CD4-positive, alpha-beta T cell (primary cell): ENCODE data around the gene NKD1. TPM values are rescaled to one million over a fixed set of nuclear protein-coding genes. Genes with fewer than 3 reads are reported as not detected.

Experiments used
- ATAC-seq: fragments of 200-7000 bp; cut with Tn5 transposase; one replicate; pipeline ENCODE4 v1.10.0; 2022; ENCODE audit warnings: mild to moderate bottlenecking; ENCODE audit not compliant: poor library complexity
- CTCF ChIA-PET: fragments of 350-600 bp; sonication (Branson Sonifier 250); formaldehyde crosslinking; loops from one replicate; lab custom pipeline; 2021; ENCODE audit warnings: antibody characterized with exemption, inconsistent platforms; lab: Charles Lee
- POLR2A ChIA-PET: fragments of 350-600 bp; sonication (Branson Sonifier 250); formaldehyde crosslinking; loops from one replicate; lab custom pipeline; 2021; ENCODE audit warnings: antibody characterized with exemption, inconsistent platforms; lab: Charles Lee
- DNase-seq, 14 experiments: peaks; one replicate each; pipeline ENCODE4 v3.0.0-alpha.2; 2013 to 2020; ENCODE audit warnings: mixed read lengths in 2 of 14
- H3K27ac ChIP-seq, 2 donors: one replicate each; pipeline versions ENCODE4 v1.5.1 to v1.7.0; 2013; ENCODE audit warnings: low read length in 2 of 2, low read depth in 1 of 2, mild to moderate bottlenecking in 1 of 2
- H3K27me3 ChIP-seq, 2 experiments: 1 replicate in 1 of 2; 2 replicates in 1 of 2; pipeline versions ENCODE4 v1.6.1 to v1.7.0; 2013; ENCODE audit warnings: low read length in 2 of 2, control low read depth in 1 of 2, mild to moderate bottlenecking in 1 of 2, moderate library complexity in 1 of 2; ENCODE audit not compliant: insufficient read depth in 2 of 2, control insufficient read depth in 1 of 2
- H3K36me3 ChIP-seq: one replicate; pipeline ENCODE4 v1.6.1; 2013; ENCODE audit warnings: low read length, control low read depth; ENCODE audit not compliant: insufficient read depth
- H3K4me1 ChIP-seq: one replicate; pipeline ENCODE4 v1.6.1; 2013; ENCODE audit warnings: low read length, control low read depth; ENCODE audit not compliant: insufficient read depth
- H3K4me3 ChIP-seq: one replicate; pipeline ENCODE4 v1.5.1; 2013; ENCODE audit warnings: mild to moderate bottlenecking, low read length, moderate library complexity
- H3K9me3 ChIP-seq, 2 experiments: 1 replicate in 1 of 2; 2 replicates in 1 of 2; pipeline versions ENCODE4 v1.6.1 to v1.7.0; 2013; ENCODE audit warnings: low read length in 2 of 2, mild to moderate bottlenecking in 2 of 2, control low read depth in 1 of 2, moderate library complexity in 1 of 2; ENCODE audit not compliant: control insufficient read depth in 1 of 2, insufficient read depth in 1 of 2
- H3K27ac Mint-ChIP-seq: one replicate; pipeline ENCODE4 v1.8.0; 2020; ENCODE audit warnings: mixed read lengths
- H3K27me3 Mint-ChIP-seq: one replicate; pipeline ENCODE4 v1.8.0; 2021; ENCODE audit warnings: mixed read lengths
- H3K36me3 Mint-ChIP-seq: one replicate; pipeline ENCODE4 v1.8.0; 2021; ENCODE audit warnings: low read depth, mixed read lengths
- H3K4me1 Mint-ChIP-seq: one replicate; pipeline ENCODE4 v1.8.0; 2021; ENCODE audit warnings: low read depth, mixed read lengths
- H3K4me3 Mint-ChIP-seq: one replicate; pipeline ENCODE4 v1.8.0; 2020; ENCODE audit warnings: mild to moderate bottlenecking, mixed read lengths
- H3K9me3 Mint-ChIP-seq: one replicate; pipeline ENCODE4 v1.8.0; 2020; ENCODE audit warnings: mixed read lengths
- CTCF ChIP-seq: fragments of 200-600 bp; IDR thresholded peaks from one replicate; pipeline ENCODE4 v1.8.0; 2022; ENCODE audit warnings: antibody characterized with exemption, mild to moderate bottlenecking
- intact Hi-C, 2 experiments: fragments of 100-400 bp; cut with DNase I in 1 of 2; cut with micrococcal nuclease in 1 of 2; formaldehyde crosslinking; loops; one replicate each; pipeline versions ENCODE4 v1.15.1 to v1.9.0; 2023 to 2025; cut with DNase I, micrococcal nuclease
- total RNA-seq, 174 experiments: library from RNA in 2 of 174; stranded (reverse) in 2 of 174; gene quantifications; one replicate each; pipeline ENCODE4 v1.2.3 and lab custom pipeline; 2021 to 2026

Gene NKD1
- total RNA-seq, 2 experiments from 2014 or later = 6.1 to 9.8 TPM

DNA sequence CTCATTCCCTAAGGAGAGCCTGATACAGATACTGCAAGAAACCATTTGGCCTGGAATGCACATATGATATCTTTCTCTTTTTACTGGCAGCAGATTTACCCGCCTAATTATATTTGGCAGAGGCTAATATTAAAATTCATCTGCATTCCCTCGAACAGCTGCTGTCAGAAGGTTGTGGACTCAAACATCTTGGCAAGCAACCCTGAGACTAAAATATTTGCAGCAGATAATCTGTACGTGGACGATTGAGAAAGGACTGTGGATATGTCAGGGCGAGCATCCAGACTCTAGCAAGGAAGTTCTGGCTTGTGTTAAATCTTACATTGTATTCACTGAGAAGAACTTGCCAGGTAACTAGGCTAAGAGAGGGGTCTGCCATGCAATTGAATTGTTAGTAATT is 67.7 kb downstream of the NKD1 start:
- H3K36me3 ChIP-seq = peaks cover 2% of the 10 kb centered on the region
- intact Hi-C loops = no loop called here
- no peak overlapping the region for H3K27ac ChIP-seq
- no peaks in the 10 kb centered on the region for H3K27me3 Mint-ChIP-seq
- no peak overlapping the region for H3K4me3 ChIP-seq
- ChIA-PET POLR2A (no interaction called here), CTCF (no interaction called here)
- ATAC-seq (no peak), DNase-seq (no peak)
- peaks cover 11% of the 10 kb centered on the region for H3K36me3 Mint-ChIP-seq
- peaks cover 29% of the 10 kb centered on the region for H3K4me1 Mint-ChIP-seq
- no peaks in the 10 kb centered on the region for H3K9me3 Mint-ChIP-seq
- H3K4me3 Mint-ChIP-seq = no peak overlapping the region
- H3K9me3 ChIP-seq = no peaks in the 10 kb centered on the region
- H3K27ac Mint-ChIP-seq = no peak overlapping the region
- TF ChIP-seq CTCF = no peak
- H3K27me3 ChIP-seq = no peaks in the 10 kb centered on the region
- peaks cover 12% of the 10 kb centered on the region for H3K4me1 ChIP-seq

- ATAC-seq (no peak), DNase-seq (no peak)
- no peaks in the 10 kb centered on the region for H3K9me3 ChIP-seq
- CTCF ChIA-PET = no interaction called here
- POLR2A ChIA-PET = interaction anchor here (0.9 kb wide), 1 partner anchor 190 kb away, joined by 3 read pairs; no protein-coding TSS in a partner anchor
- TF ChIP-seq CTCF = no peak
- peaks cover 11% of the 10 kb centered on the region for H3K36me3 Mint-ChIP-seq
- H3K4me3 Mint-ChIP-seq = no peak overlapping the region
- H3K27ac Mint-ChIP-seq = peak overlapping the region; percentile 10
- H3K36me3 ChIP-seq = peaks cover 2% of the 10 kb centered on the region
- no peaks in the 10 kb centered on the region for H3K27me3 Mint-ChIP-seq
- H3K4me1 Mint-ChIP-seq = peaks cover 29% of the 10 kb centered on the region
- no peak overlapping the region for H3K4me3 ChIP-seq
- intact Hi-C loops = no loop called here
- no peaks in the 10 kb centered on the region for H3K9me3 Mint-ChIP-seq
- no peaks in the 10 kb centered on the region for H3K27me3 ChIP-seq
- H3K4me1 ChIP-seq = peaks cover 11% of the 10 kb centered on the region
- no peak overlapping the region for H3K27ac ChIP-seq
These were observed 68.2 kb downstream of the NKD1 start for GRCh38 chr16:50616386-50616785.

GRCh38 chr16:50616883-50617645 is 68.9 kb downstream of the NKD1 start:
- CTCF ChIA-PET = no interaction called here
- Mint-ChIP-seq H3K36me3 (peaks cover 5% of the 10 kb centered on the region), H3K9me3 (no peaks in the 10 kb centered on the region), H3K4me3 (no peak overlapping the region), H3K4me1 (peaks cover 29% of the 10 kb centered on the region), H3K27ac (peak overlapping the region; percentile 10), H3K27me3 (no peaks in the 10 kb centered on the region)
- H3K9me3 ChIP-seq = no peaks in the 10 kb centered on the region
- H3K4me3 ChIP-seq = no peak overlapping the region
- no peak overlapping the region for H3K27ac ChIP-seq
- intact Hi-C loops = no loop called here
- POLR2A ChIA-PET = interaction anchor here (0.9 to 1.1 kb wide), 2 partner anchors 8 to 190 kb away, joined by 3 read pairs; no protein-coding TSS in a partner anchor
- DNase-seq (peak in 4 of 14 experiments; percentile 11 to 31 (median 22)), ATAC-seq (peak; percentile 68)
- no peak for TF ChIP-seq CTCF
- peaks cover 2% of the 10 kb centered on the region for H3K36me3 ChIP-seq
- H3K4me1 ChIP-seq = peaks cover 11% of the 10 kb centered on the region
- H3K27me3 ChIP-seq = no peaks in the 10 kb centered on the region
